NCI-H1930 (cell line): ENCODE measurements around the gene ARL6IP4.

Source experiments
- DNase-seq, 2 experiments: peaks; one replicate each; lab custom pipeline; 2025; lab: John Stamatoyannopoulos, UW

ARL6IP4 gene

DNA sequence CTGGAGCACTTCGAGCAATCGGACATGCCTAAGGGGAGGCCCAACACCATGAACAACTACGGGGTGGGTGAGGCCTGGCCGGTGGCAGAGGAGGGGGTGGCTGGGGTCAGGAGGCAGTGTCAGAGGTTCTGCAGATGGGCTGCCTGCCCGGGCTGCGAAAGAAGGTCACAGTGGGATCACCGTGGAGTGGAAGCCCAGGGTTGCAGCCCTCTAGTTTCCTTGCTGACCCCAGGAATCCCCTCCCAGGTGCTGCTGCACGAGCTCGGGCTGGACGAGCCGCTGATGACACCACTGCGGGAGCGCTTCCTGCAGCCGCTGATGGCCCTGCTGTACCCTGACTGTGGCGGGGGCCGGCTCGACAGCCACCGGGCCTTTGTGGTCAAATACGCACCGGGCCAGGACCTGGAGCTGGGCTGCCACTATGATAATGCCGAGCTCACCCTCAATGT lies 1.9 kb upstream of the ARL6IP4 start:
- DNase-seq, result no peak

GRCh38 chr12:122979001-122979907 lies 1.2 kb upstream of the ARL6IP4 start:
- no peak for DNase-seq

GRCh38 chr12:122979908-122980182 lies 636 bp upstream of the ARL6IP4 start:
- DNase-seq, result no peak

GRCh38 chr12:122981036-122981471 lies 573 bp downstream of the ARL6IP4 start:
- peak in 1 of 2 experiments; percentile 22 for DNase-seq

DNA sequence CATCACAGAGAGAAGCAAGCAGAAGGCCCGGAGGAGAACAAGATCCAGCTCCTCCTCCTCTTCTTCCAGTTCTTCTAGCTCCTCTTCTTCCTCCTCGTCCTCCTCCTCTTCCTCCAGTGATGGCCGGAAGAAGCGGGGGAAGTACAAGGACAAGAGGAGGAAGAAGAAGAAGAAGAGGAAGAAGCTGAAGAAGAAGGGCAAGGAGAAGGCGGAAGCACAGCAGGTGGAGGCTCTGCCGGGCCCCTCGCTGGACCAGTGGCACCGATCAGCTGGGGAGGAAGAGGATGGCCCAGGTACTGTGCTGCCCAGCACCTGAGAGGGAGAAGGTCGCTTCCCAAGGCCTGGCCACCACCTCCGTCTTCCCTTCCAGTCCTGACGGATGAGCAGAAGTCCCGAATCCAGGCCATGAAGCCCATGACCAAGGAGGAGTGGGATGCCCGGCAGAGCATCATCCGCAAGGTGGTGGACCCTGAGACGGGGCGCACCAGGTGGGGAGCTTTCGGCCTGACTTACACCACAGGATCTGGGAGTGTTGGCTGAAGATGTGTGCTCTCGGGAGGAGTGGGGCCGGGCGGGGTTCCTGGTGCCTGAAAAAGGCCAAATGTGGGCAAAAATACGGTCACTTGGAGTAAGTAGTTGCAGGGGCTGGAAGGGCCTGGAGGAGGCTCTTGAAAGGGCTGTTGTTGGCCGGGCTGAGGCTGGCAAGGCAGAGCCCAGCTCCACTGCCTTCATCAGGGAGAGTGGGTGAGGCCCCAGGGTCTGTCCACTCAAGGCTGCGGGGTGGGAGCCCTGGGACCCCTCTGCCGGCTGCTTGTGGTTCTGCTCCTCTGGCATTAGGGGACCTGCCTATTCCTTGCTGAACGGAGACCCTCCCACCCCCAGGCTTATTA lies 1.4 kb downstream of the ARL6IP4 start:
- no peak for DNase-seq

GRCh38 chr12:122982477-122982815 lies 2.0 kb downstream of the ARL6IP4 start:
- no peak for DNase-seq

DNA sequence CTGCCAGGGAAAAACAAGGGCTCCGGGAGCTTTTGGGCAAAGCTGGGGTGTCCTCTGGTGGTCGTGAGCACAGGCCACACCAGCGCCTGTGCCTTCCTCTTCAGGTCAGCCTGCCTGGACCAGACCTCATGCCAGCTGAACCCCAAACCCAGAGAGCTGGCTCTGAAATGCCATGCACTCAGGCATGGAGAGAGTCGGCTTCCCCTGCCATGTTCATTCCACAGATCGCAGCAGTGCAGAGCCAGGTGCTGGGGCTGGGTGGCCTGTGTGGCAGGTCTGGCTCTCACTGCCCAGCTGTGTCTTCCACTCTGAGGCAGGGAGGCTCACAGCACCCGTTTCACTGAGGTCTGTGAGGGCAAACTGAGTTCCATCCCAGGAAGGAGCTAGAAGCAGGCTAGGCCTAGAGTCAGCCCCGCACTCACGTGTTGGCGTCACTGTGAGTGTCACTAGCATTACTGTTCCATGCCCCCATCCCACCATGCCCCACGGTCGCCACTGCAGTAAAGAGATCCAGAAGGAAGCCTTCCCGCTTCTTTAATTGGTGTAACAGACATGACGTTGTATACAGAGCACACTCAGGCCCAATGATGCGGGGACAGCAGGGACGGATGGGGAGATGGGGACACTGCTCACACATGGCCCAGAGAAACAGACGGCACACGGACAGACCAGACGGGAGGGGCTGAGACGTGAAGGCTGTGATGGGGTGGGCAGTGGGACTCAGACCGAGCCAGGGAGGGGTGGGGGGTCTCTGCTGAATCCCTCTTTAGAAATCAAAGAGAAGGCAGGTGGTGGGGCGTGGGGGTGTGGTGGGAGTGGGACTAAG lies 2.7 kb downstream of the ARL6IP4 start:
- DNase-seq, result no peak

- DNase-seq, result no peak
Measured at GRCh38 chr12:122983789-122984515, 3.5 kb downstream of the ARL6IP4 start.

- DNase-seq, result no peak
Measured at GRCh38 chr12:122984612-122985337, 4.3 kb downstream of the ARL6IP4 start.

DNA sequence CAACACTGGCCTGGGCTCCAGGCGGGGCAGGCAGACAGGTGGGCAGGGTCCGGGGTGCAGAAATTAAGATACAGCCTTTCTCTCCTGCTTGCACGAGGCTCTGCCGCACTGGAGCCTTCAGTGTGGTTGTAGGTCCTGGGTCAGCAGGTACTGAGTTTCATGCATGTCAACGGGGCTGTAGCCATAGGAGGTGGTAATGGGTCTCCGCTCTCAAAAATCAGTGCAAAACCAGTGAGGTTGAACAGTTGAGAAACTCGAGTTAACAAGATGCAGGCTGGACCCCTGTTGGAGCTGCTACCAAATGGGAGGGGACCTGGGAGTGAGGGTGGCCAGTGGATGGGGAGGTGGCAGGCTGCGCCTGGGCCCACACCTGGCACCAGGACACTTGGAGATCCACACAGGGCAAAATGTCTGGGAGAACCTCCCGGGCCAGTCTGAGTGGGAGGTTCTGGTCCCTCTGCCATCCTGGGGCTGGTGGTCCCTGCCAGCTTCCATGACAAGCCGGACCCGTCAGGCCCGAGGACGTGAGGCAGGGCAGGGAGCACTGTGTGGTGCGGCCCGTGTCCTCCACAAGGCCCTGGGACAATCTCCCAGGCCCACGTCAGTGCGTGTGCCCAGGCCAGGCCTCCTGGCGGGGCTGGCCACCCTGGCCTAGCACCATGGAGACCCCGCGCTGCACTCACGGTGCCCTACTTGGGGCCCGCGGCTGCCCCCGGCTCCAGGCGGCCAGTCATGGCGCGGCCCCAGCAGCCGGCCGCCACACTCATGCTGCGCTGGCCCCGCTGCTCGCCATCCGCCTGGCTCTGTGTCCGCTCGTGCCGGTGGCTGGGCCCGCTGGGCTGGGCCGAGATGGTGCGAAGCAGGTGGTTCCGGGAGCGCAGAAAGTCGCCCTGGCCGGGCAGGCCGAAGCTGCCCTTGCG lies 5.1 kb downstream of the ARL6IP4 start:
- DNase-seq, result no peak

DNA sequence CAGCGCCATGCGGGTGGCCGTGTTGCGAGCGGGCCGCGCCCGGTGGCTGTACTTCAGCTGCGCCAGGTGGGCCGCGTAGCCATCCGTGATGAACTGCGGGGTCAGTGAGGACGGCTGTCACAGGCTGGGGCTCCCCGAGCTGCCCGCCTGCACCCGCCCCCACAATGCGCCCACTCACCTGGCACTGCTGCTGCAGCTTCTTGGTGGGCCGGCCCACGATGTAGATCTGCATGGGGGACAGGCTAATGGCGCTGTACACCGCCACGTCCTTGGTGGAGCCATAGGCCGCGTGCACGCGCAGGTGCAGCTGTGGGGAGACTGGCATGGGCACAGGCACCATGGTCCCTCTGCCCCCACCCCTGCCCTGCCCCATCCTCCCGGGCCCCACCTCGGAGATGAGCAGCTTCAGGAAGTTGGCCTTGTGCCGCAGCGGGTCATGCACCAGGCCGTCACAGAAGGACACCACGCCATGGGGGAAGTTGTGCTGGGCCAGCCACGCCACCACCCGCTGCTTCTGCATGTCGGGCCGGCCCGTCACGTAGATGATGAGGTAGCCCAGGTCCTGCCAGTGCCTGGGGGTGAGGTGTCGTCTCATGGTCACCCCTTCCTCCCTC lies 5.9 kb downstream of the ARL6IP4 start:
- no peak for DNase-seq

GRCh38 chr12:122987086-122987951 lies 6.8 kb downstream of the ARL6IP4 start:
- no peak for DNase-seq

- no peak for DNase-seq
Measured at GRCh38 chr12:122988036-122988435, 7.6 kb downstream of the ARL6IP4 start.

DNA sequence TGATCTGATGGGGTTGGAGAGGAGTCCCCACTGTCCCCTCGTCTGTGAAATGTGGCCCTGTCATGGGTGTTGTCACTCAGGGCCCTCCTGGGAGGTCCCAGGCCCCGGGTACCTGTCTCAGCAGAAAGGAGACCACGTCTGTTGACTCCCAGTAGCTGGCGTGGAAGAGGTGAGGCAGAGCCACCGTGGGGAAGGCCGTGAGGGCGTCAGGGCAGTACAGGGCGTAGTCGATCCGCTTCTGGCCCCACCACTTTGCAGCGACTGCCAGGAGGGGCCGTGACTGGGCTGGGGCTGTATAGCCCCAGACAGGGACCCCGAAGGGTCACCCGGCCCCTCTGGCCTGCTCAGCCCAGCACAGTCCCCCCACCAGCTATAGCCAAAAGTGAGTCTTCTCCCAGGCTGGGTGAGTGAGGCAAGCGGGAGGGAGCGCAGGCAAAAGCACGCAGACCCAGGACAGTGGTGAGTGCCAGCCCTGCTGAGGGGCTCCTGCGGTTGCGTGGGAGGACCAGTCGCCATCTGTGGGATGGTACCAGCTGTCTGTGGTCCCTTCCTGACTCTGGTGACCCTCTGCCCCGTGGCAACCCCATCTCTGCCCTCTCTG lies 8.2 kb downstream of the ARL6IP4 start:
- no peak for DNase-seq

GRCh38 chr12:122989225-122989839 lies 8.9 kb downstream of the ARL6IP4 start:
- no peak for DNase-seq

GRCh38 chr12:122989874-122990419 lies 9.5 kb downstream of the ARL6IP4 start:
- DNase-seq, result no peak

DNA sequence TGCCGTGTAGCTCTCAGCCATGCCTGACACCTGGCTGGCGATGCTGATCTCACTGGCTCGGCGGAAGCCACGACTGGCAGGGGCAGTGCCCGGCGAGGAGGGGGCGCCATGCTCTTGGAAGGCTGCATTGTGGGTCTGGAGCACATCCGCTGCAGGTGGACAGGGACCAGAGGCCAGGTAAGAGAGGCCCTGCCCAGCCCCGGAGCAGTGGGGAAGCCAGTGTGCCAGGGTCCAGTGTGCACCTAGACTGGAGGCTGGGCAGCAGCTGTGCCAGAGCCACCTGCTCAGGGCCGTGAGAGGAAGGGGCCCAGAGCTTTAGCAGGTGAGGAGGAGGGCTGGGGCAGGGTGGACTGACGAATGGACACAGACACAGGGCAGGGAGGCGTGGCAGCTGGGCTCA lies 10.1 kb downstream of the ARL6IP4 start:
- no peak for DNase-seq
